ENCODE results near the gene ANKRD66. TPM values are rescaled to one million over a fixed set of nuclear protein-coding genes. Genes with fewer than 3 reads are reported as not detected.
"Not testable (repeated sequence)": the region's sequence is repeated elsewhere in the genome, so short reads cannot be mapped to it uniquely, and the experiment has no call there.

The ANKRD66 gene
- total RNA-seq, 1 donor from 2014 or later: not detected

GRCh38 chr6:46743425-46744158 is 3.1 kb upstream of the ANKRD66 start:
- Histone ChIP-seq H3K36me3 (ENCODE audit: control insufficient read depth, insufficient read depth, low read length) (no peaks in the 10 kb centered on the region), H3K27me3 (ENCODE audit: control insufficient read depth, insufficient read depth, low read length) (no peaks in the 10 kb centered on the region), H3K4me3 (ENCODE audit: low read depth, low read length) (no peak overlapping the region)
- TF ChIP-seq, protein P1, sequence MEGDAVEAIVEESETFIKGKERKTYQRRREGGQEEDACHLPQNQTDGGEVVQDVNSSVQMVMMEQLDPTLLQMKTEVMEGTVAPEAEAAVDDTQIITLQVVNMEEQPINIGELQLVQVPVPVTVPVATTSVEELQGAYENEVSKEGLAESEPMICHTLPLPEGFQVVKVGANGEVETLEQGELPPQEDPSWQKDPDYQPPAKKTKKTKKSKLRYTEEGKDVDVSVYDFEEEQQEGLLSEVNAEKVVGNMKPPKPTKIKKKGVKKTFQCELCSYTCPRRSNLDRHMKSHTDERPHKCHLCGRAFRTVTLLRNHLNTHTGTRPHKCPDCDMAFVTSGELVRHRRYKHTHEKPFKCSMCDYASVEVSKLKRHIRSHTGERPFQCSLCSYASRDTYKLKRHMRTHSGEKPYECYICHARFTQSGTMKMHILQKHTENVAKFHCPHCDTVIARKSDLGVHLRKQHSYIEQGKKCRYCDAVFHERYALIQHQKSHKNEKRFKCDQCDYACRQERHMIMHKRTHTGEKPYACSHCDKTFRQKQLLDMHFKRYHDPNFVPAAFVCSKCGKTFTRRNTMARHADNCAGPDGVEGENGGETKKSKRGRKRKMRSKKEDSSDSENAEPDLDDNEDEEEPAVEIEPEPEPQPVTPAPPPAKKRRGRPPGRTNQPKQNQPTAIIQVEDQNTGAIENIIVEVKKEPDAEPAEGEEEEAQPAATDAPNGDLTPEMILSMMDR (IDR thresholded peaks at IDR 0.05; ENCODE audit: insufficient read depth, low read length, poor library complexity, severe bottlenecking): no peak
- no peak for DNase-seq (ENCODE audit: low read depth)

GRCh38 chr6:46744159-46744725 is 2.5 kb upstream of the ANKRD66 start:
- not testable (repeated sequence) for DNase-seq (ENCODE audit: low read depth); H3K36me3 ChIP-seq (ENCODE audit: control insufficient read depth, insufficient read depth, low read length); H3K4me3 ChIP-seq (ENCODE audit: low read depth, low read length); H3K27me3 ChIP-seq (ENCODE audit: control insufficient read depth, insufficient read depth, low read length)

DNA sequence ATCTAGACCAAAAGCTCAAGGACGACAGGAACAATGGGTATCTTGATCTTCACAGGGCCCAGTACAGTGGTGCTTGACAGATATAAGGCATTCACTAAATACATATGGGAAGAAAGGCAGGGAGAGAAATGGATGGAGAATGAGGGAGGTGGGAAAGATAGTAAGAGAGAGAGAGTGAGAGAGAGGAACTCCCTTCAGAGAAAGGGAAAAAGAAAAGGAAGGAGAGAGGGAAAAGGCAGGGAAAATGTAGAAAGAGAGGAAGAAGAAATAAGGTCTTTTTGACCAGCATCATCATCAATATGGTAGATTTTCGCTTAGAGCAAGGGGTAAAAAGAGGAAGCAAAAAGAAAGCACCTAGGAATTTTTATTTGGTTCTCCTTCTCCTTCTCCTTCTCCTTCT is 760 bp upstream of the ANKRD66 start:
- DNase-seq (ENCODE audit: low read depth): no peak
- H3K27me3 ChIP-seq (ENCODE audit: control insufficient read depth, insufficient read depth, low read length): no peaks in the 10 kb centered on the region
- H3K4me3 ChIP-seq (ENCODE audit: low read depth, low read length): no peak overlapping the region
- no peaks in the 10 kb centered on the region for H3K36me3 ChIP-seq (ENCODE audit: control insufficient read depth, insufficient read depth, low read length)
- TF ChIP-seq, protein P1 (IDR thresholded peaks at IDR 0.05; ENCODE audit: insufficient read depth, low read length, poor library complexity, severe bottlenecking): no peak

GRCh38 chr6:46748940-46749503 is 2.3 kb downstream of the ANKRD66 start:
- Histone ChIP-seq H3K4me3 (ENCODE audit: low read depth, low read length) (no peak overlapping the region), H3K27me3 (ENCODE audit: control insufficient read depth, insufficient read depth, low read length) (no peaks in the 10 kb centered on the region), H3K36me3 (ENCODE audit: control insufficient read depth, insufficient read depth, low read length) (no peaks in the 10 kb centered on the region)
- no peak for DNase-seq (ENCODE audit: low read depth)
- TF ChIP-seq, protein P1 (IDR thresholded peaks at IDR 0.05; ENCODE audit: insufficient read depth, low read length, poor library complexity, severe bottlenecking): no peak

DNA sequence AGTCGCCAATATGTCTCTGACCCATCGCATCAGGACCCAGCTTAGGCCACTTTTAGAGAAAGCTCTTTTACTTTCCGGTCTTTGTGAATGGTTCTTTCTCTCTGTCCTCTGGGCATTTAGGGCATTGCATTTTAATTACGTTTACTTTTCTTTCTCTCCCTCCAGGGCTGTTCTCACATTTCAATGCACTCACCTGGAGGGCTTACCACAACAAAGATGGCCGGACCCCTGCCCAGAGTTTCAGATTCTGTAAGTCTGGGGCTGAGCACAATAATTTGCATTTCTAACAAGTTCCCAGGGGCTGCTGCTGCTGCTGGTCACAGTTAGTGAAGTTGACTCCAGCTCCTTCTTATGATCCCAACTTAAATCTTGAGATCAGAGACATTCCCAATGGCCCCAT is 3.0 kb downstream of the ANKRD66 start:
- TF ChIP-seq, protein P1 (IDR thresholded peaks at IDR 0.05; ENCODE audit: insufficient read depth, low read length, poor library complexity, severe bottlenecking): no peak
- Histone ChIP-seq H3K4me3 (ENCODE audit: low read depth, low read length) (no peak overlapping the region), H3K27me3 (ENCODE audit: control insufficient read depth, insufficient read depth, low read length) (no peaks in the 10 kb centered on the region), H3K36me3 (ENCODE audit: control insufficient read depth, insufficient read depth, low read length) (no peaks in the 10 kb centered on the region)
- no peak for DNase-seq (ENCODE audit: low read depth)

DNA sequence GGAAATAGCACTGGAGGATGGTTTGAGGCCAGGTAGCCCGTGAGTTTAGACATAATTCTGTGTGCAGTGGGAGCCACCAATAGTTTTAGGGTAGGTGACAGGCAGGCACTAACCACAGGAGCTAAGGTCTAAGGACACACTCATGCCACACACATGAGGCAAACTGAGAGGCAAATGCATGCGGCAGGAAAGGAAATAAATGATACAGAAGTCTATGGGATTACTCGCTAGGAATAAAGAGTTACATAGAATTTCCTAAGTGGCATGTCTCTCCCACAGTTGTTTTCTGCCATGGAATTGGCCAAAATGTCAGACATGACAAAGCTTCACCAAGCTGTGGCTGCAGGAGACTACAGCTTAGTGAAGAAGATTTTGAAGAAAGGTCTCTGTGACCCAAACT is 4.9 kb downstream of the ANKRD66 start:
- H3K36me3 ChIP-seq (ENCODE audit: control insufficient read depth, insufficient read depth, low read length): no peaks in the 10 kb centered on the region

More for the DNA sequence above, 4.9 kb downstream of the ANKRD66 start:
- Histone ChIP-seq H3K27me3 (ENCODE audit: control insufficient read depth, insufficient read depth, low read length) (no peaks in the 10 kb centered on the region), H3K4me3 (ENCODE audit: low read depth, low read length) (no peak overlapping the region)
- DNase-seq (ENCODE audit: low read depth): no peak
- TF ChIP-seq, protein P1 (IDR thresholded peaks at IDR 0.05; ENCODE audit: insufficient read depth, low read length, poor library complexity, severe bottlenecking): no peak

Measured in kidney epithelial cell (primary cell).